ENCODE results near the gene B3GNT9. TPM values are rescaled to one million over a fixed set of nuclear protein-coding genes. Genes with fewer than 3 reads are reported as not detected.

The B3GNT9 gene
- total RNA-seq, result 10 to 100 TPM; 17.4 to 26.1 (median 19.2) TPM

- Histone ChIP-seq H3K4me3 (peak within 1 kb of the TSS; percentile 71 to 83 (median 76)), H3K4me1 (peaks cover 20 to 49% (median 37%) of the 10 kb centered on the region in 4 donors), H3K27ac (replicated peaks in 1 of 4) (peak within 1 kb of the TSS; percentile 91 to 95 (median 94)), H3K9me3 (no peaks in the 10 kb centered on the region), H3K27me3 (no peaks in the 10 kb centered on the region), H3K36me3 (peaks cover 14 to 40% (median 31%) of the 10 kb centered on the region in 4 donors)
- DNase-seq (ENCODE audit: extremely low spot score), result no peak
- TF ChIP-seq POLR2AphosphoS5 (IDR thresholded peaks at IDR 0.05), result peak; percentile 63 to 70
- TF ChIP-seq EP300 (IDR thresholded peaks at IDR 0.05), result no peak
- intact Hi-C loops (cut with DNase I), result no loop called here
- 0% methylated on average over 8 of the region's 34 CpGs for WGBS
Measured at GRCh38 chr16:67150833-67151396, at the start of gene B3GNT9. Gene B3GNT9, minus strand, starts transcription at chr16:67150998. Its CDS starts 513 bp downstream, at chr16:67150485.

DNA sequence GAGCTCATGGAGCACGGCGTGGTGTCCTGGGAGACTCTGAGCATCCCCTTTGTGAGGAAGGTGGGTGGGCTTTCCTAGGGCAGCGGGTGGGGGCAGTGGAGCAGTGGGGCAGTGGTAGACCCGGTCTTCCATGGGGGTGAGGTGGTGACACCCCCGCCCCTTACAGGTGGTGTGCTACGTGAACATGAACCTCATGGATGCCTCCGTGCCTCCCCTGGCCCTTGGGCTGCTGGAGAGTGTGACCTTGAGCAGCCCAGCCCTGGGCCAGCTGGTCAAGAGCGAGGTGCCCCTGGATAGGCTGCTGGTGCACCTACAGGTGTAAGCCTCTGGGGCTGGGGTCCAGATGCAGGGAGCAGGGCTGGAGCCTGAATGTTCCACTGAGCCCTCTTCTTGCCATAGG, 49.7 kb upstream of the B3GNT9 start:
- intact Hi-C loops (cut with DNase I), result no loop called here
- H3K36me3 ChIP-seq, result peaks cover 30 to 80% (median 72%) of the 10 kb centered on the region in 4 donors
- TF ChIP-seq POLR2AphosphoS5 (IDR thresholded peaks at IDR 0.05), result no peak
- no peak for TF ChIP-seq EP300 (IDR thresholded peaks at IDR 0.05)
- TF ChIP-seq, protein P1, sequence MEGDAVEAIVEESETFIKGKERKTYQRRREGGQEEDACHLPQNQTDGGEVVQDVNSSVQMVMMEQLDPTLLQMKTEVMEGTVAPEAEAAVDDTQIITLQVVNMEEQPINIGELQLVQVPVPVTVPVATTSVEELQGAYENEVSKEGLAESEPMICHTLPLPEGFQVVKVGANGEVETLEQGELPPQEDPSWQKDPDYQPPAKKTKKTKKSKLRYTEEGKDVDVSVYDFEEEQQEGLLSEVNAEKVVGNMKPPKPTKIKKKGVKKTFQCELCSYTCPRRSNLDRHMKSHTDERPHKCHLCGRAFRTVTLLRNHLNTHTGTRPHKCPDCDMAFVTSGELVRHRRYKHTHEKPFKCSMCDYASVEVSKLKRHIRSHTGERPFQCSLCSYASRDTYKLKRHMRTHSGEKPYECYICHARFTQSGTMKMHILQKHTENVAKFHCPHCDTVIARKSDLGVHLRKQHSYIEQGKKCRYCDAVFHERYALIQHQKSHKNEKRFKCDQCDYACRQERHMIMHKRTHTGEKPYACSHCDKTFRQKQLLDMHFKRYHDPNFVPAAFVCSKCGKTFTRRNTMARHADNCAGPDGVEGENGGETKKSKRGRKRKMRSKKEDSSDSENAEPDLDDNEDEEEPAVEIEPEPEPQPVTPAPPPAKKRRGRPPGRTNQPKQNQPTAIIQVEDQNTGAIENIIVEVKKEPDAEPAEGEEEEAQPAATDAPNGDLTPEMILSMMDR (IDR thresholded peaks at IDR 0.05), result no peak
- no peak for TF ChIP-seq POLR2A (IDR thresholded peaks at IDR 0.05; ENCODE audit: low read depth)

DNA sequence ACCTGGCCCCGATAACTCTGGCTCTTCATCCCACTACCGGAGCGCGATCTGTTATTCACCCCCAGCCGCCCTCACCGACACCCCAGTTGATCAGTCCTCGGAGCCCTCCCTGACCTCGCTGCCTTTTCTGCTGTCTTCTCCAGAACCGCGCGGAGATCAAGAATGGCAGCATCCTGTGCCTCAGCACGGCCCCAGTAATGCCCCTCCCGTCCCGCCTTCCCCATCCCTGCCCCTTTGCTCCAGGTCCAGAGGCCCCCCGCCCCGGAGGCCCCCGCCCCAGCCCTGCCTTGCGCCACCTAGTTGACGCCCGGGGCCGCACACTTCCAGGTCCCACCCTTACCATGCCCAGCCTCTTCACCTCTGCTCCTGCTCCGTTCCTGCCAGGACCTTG, 49.0 kb upstream of the B3GNT9 start:
- intact Hi-C loops (cut with DNase I), result no loop called here
- Histone ChIP-seq H3K9me3 (no peaks in the 10 kb centered on the region), H3K27ac (replicated peaks in 1 of 4) (no peak overlapping the region), H3K36me3 (peaks cover 37 to 87% (median 79%) of the 10 kb centered on the region in 4 donors), H3K27me3 (no peaks in the 10 kb centered on the region), H3K4me1 (peaks cover 7 to 27% (median 23%) of the 10 kb centered on the region in 4 donors), H3K4me3 (peak overlapping the region in 3 of 4 donors; percentile 13 to 40 (median 20))
- TF ChIP-seq EP300 (IDR thresholded peaks at IDR 0.05), result no peak
- TF ChIP-seq, protein P1 (IDR thresholded peaks at IDR 0.05), result no peak
- no peak for TF ChIP-seq POLR2A (IDR thresholded peaks at IDR 0.05; ENCODE audit: low read depth)
- no peak for TF ChIP-seq POLR2AphosphoS5 (IDR thresholded peaks at IDR 0.05)
- no peak for DNase-seq (ENCODE audit: extremely low spot score)
- 29% methylated on average over 15 of the region's 22 CpGs for WGBS

More for the DNA sequence above, 49.7 kb upstream of the B3GNT9 start:
- Histone ChIP-seq H3K9me3 (no peaks in the 10 kb centered on the region), H3K4me1 (peaks cover 7 to 26% (median 23%) of the 10 kb centered on the region in 4 donors), H3K4me3 (no peak overlapping the region), H3K27ac (replicated peaks in 1 of 4) (no peak overlapping the region), H3K27me3 (no peaks in the 10 kb centered on the region)
- WGBS, result 90% methylated on average over 8 of the region's 8 CpGs
- DNase-seq (ENCODE audit: extremely low spot score), result no peak

DNA sequence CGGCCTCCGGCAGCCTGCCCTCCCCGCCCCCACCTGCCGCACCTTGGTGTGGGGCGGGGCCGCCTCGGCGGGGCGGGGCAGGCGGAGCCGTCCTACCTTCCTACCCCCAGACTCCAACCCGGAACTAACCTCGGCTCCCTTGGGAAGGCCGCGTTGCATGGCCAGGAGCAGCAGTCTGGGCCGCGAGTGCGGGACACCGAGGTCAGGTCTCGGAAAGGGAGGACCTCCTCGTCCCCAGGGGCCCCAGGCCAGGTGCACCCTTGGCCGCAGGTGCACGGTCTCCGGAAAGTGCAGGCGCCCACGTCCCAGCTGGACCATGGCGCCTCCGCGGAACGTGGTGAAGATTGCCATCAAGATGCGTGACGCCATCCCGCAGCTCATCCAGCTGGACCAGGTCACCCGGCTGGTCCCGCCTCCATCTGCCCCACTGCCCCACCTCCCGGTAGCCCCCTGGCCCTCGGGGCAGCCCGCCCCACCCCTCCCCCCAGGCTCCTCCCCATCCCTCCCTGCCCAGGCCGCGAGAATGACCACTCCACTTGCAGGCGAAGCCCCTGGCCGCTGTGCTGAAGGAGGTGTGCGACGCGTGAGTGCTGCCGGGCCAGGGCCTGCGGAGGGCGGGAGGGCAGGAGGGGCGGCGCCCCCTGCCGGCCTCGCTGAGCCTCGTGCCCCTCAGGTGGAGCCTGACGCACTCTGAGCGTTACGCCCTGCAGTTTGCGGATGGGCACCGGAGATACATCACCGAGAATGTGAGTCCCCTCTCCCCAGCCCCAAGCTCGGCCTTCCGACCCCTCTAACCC, 48.4 kb upstream of the B3GNT9 start, which contains the start of gene ELMO3:
Gene ELMO3 (plus strand): TSS at position 121 of the 797 bp plus-strand sequence. CDS start 196 bp downstream, at position 317.
- peak within 1 kb of the TSS in 3 of 4 donors; percentile 13 to 40 (median 20) for H3K4me3 ChIP-seq
- peaks cover 43 to 91% (median 82%) of the 10 kb centered on the region in 4 donors for H3K36me3 ChIP-seq
- no peak for TF ChIP-seq POLR2A (IDR thresholded peaks at IDR 0.05; ENCODE audit: low read depth)
- TF ChIP-seq, protein P1 (IDR thresholded peaks at IDR 0.05), result peak in 2 of 3 experiments; percentile 28 to 49
- peaks cover 9 to 33% (median 29%) of the 10 kb centered on the region in 4 donors for H3K4me1 ChIP-seq
- intact Hi-C loops (cut with DNase I), result no loop called here
- no peaks in the 10 kb centered on the region for H3K27me3 ChIP-seq
- H3K9me3 ChIP-seq, result no peaks in the 10 kb centered on the region
- peak within 1 kb of the TSS in 1 of 4 donors; percentile 13 for H3K27ac ChIP-seq (replicated peaks in 1 of 4)
- no peak for DNase-seq (ENCODE audit: extremely low spot score)
- WGBS, result 39% methylated on average over 36 of the region's 61 CpGs

DNA sequence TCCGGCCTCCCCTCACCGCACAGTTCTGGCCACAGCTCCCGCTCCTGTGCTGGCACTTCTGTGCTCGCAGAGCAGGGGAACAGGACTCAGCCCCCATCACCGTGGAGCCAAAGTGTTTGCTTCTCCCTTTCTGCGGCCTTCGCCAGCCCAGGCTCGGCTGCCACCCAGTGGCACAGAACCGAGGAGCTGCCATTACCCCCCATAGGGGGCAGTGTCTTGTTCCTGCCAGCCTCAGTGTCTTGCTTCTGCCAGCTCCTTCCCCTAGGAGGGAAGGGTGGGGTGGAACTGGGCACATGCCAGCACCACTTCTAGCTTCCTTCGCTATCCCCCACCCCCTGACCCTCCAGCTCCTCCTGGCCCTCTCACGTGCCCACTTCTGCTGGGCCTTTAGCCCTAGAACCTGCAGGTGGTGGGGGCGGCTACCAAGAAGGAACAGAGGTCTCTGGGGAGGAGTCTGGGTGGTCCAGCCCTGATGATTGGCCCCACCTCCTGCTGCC, 47.5 kb upstream of the B3GNT9 start:
- H3K4me1 ChIP-seq, result peaks cover 18 to 42% (median 38%) of the 10 kb centered on the region in 4 donors
- H3K27ac ChIP-seq (replicated peaks in 1 of 4), result no peak overlapping the region
- no peak for DNase-seq (ENCODE audit: extremely low spot score)
- no peaks in the 10 kb centered on the region for H3K9me3 ChIP-seq
- peaks cover 41 to 91% (median 81%) of the 10 kb centered on the region in 4 donors for H3K36me3 ChIP-seq
- H3K27me3 ChIP-seq, result no peaks in the 10 kb centered on the region
- H3K4me3 ChIP-seq, result no peak overlapping the region
- intact Hi-C loops (cut with DNase I), result no loop called here
- 51% methylated on average over 7 of the region's 12 CpGs for WGBS
- TF ChIP-seq, protein P1 (IDR thresholded peaks at IDR 0.05), result peak; percentile 17 to 48 (median 18)
- TF ChIP-seq POLR2A (IDR thresholded peaks at IDR 0.05; ENCODE audit: low read depth), result no peak
- TF ChIP-seq POLR2AphosphoS5 (IDR thresholded peaks at IDR 0.05), result peak in 1 of 2 donors; percentile 5
- no peak for TF ChIP-seq EP300 (IDR thresholded peaks at IDR 0.05)
